GM12864 (cell line): ENCODE data around the gene ST6GALNAC6.

ENCODE experiments used
- DNase-seq: peaks from one replicate; pipeline ENCODE4 v3.0.0-alpha.2; 2011; ENCODE audit warnings: low read depth
- H3K4me3 ChIP-seq: 2 replicates; pipeline ENCODE4 v1.5.1; 2011; ENCODE audit warnings: mild to moderate bottlenecking, low read depth, low read length, control low read depth
- CTCF ChIP-seq: IDR thresholded peaks from 2 replicates; pipeline ENCODE4 v1.5.1; 2011; ENCODE audit warnings: low read depth, mild to moderate bottlenecking, moderate library complexity, low read length, control low read depth, inconsistent platforms; ENCODE audit errors: missing control alignments

ST6GALNAC6 gene

GRCh38 chr9:127853312-127854183 is 45.9 kb downstream of the ST6GALNAC6 start:
- H3K4me3 ChIP-seq, result no peak overlapping the region; the same call in 1 of the 2 replicates
- TF ChIP-seq CTCF, result no peak
- no peak for DNase-seq

DNA sequence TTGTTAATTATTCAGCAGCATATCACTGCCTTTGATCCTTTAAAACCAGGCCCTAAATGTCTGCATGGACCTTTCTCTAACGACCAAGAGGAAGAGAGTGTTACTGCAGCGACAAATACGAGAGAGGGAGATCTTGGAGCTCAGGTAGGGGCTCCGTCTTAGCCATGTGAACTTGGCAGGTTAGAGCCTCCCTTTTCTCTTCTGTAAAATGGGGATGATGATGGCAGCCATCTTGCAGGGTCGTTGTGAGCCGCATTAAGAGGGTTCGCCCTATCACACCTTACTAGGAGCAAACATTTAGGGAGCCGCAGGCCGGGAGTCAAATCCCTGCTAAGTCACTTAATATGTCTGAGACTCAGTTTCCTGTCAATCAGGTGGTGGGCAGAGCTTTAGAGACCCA is 46.6 kb downstream of the ST6GALNAC6 start:
- H3K4me3 ChIP-seq, result no peak overlapping the region
- TF ChIP-seq CTCF, result no peak
- DNase-seq, result no peak

DNA sequence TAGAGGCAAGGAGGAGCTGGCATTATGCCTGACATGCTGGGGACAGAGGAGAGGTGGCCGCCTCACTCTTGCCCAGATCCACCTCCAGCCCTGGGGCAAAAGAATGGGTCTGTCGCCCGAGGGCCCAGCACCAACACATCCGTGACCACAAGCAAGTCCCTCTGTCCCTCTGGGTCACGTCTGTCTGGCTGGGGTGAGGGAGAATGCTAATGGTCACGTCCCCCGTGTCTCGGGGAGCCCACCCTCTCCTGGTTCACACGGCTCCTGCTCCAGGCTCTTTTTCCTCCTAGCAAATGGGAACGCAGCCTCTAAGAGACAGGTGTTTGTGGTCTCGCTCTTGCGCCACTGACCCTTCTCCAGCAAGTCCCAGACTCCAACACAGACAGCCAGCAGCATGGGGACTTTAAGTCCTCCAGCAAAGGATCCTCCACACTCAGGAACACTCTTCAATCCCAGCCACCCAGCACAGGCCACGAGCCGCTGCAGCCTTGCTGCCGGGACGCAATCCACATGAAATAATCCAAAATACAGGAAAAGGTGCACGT is 49.0 kb downstream of the ST6GALNAC6 start:
- TF ChIP-seq CTCF, result no peak
- H3K4me3 ChIP-seq, result no peak overlapping the region
- DNase-seq, result no peak

DNA sequence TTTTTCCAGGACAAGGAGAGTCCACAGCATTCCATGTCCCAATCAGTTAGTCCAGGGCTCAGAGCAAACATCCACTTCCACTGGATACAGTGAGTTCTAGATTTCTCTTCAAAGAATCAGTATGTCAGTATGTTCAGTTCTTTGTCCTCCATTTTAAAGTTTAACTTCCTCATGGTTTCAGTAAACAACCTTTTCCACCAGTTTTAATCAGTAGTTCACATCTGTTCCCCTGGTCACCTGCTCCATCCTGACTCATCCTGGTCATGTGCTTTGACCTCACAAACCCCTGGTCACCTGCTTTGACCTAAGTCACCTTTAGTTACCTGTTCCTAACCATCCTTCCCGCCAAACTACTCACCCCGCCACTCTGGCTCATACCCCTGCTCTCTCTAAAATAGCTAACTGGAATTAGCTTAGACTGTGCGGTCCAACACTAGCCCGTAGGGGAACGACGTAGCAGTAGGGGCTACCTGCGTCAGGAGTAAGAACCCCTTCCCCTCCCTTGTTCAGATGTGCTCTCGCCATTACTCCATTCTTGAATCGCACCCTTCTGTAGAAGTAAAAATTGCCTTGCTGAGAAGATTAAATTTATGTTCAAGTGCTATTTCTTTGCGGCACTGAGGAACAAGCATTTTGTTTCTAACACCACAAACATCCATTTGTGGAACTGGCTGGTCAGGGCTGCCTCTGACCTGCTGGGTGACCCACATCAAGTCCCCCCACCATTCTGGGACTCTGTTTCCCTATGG is 50.5 kb downstream of the ST6GALNAC6 start:
- H3K4me3 ChIP-seq, result no peak overlapping the region
- TF ChIP-seq CTCF, result no peak
- no peak for DNase-seq

DNA sequence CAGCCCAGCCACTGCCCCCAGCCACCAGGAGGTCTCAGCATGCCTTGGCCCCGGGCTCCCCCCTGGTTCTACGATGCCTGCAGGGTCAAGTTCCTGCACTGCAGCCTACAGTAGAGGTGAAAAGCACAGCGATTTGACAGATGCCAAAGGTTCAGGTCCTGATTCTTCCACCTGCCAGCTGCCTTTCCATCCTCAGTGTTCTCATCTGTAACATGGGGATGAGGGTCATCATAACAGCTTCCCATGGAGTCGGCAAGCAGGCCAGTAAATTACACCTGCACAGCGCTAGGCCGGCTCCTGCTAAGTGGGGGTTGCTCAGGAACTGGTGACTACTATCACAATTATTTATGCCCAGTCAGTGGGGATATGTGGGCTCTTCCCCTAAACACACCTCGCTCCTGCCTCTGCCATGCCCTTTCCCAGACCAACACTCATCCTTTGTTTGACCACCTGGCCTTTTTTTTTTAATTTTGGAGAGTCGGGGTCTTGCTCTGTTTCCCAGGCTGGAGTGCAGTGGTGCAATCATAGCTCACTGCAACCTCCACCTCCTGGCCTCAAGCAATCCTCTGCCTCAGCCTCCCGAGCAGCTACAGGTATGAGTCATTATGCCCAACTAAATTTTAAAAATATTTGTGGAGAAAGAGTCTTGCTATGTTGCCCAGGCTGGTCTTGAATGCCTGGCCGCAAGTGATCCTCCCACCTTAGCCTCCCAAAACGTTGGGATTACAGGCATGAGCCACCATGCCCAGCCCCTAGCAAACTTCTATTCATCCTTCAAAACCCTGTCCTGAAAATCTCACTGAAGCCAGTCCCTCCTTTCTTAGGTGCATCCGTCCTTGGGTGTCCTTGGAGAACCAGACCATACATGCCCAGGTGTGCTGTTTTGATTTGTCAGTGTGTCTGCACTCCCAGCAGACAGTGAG is 51.3 kb downstream of the ST6GALNAC6 start:
- no peak for DNase-seq
- no peak for TF ChIP-seq CTCF
- H3K4me3 ChIP-seq, result no peak overlapping the region

DNA sequence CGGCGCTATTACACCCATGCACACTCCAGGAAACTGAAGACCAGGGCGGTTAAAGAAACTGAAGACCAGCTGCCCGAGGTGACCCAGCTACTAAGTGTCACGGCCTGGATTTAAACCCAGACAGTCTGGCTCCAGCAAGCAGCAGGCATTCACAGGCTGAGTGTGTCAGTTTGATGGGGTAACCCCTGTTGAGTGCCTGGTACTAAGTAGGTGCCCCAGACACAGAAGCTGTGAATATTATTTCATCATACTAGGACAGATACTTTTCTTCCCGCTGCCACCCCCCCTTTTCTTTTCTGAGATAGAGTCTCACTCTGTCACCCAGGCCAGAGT is 52.3 kb downstream of the ST6GALNAC6 start:
- no peak for DNase-seq
- TF ChIP-seq CTCF, result no peak
- no peak overlapping the region for H3K4me3 ChIP-seq
